ENCODE data around the gene MRPL10. TPM values are rescaled to one million over a fixed set of nuclear protein-coding genes. Genes with fewer than 3 reads are reported as not detected.

The MRPL10 gene
- total RNA-seq (2022; extraction: Qiagen RNA extraction): 90.4 to 118 TPM (median 92.1 TPM) in 5 replicates

GRCh38 chr17:47831003-47831933, at the start of gene MRPL10, which contains the start of gene LRRC46:
Gene MRPL10, minus strand, starts transcription at chr17:47831541. Its CDS starts 30 bp downstream, at chr17:47831511.
Gene LRRC46, plus strand, starts transcription at chr17:47831670. Its CDS starts 320 bp downstream, at chr17:47831990.

GRCh38 chr17:47850692-47851573, 19.6 kb upstream of the MRPL10 start, which contains the start of gene SP6:
Gene SP6, minus strand, starts transcription at chr17:47851163. Its CDS starts 2,734 bp downstream, at chr17:47848429.

GRCh38 chr17:47840742-47841487, 9.6 kb upstream of the MRPL10 start, which contains the start of gene SCRN2:
Gene SCRN2, minus strand, starts transcription at chr17:47841273. Its CDS starts 430 bp downstream, at chr17:47840843.

GRCh38 chr17:47821424-47822391, 9.6 kb downstream of the MRPL10 start, which contains the start of gene OSBPL7:
Gene OSBPL7, minus strand, starts transcription at chr17:47821794. Its CDS starts 1,516 bp downstream, at chr17:47820278.

Other genes with a start within 250 kb of the MRPL10 start
- 274 to 432 TPM (median 299 TPM) in 5 replicates for gene KPNB1, start 181.6 kb downstream of the MRPL10 start, total RNA-seq (2022; extraction: Qiagen RNA extraction)
- gene TBKBP1, start 137.4 kb downstream of the MRPL10 start, total RNA-seq (2022; extraction: Qiagen RNA extraction): 3.9 to 5.8 TPM (median 4.8 TPM) in 5 replicates
- 0.18 to 0.25 TPM (median 0.23 TPM) in 5 replicates for gene TBX21, start 98.3 kb downstream of the MRPL10 start, total RNA-seq (2022; extraction: Qiagen RNA extraction)
- 12.2 to 17.8 TPM (median 15.8 TPM) in 5 replicates for gene OSBPL7, start 9.7 kb downstream of the MRPL10 start, total RNA-seq (2022; extraction: Qiagen RNA extraction)
- 2.7 to 3.7 TPM (median 3.2 TPM) in 5 replicates for gene LRRC46, start 129 bp upstream of the MRPL10 start, total RNA-seq (2022; extraction: Qiagen RNA extraction)
- gene SCRN2, start 9.7 kb upstream of the MRPL10 start, total RNA-seq (2022; extraction: Qiagen RNA extraction): 31.9 to 40.2 TPM (median 38.2 TPM) in 5 replicates
- gene SP6, start 19.6 kb upstream of the MRPL10 start, total RNA-seq (2022; extraction: Qiagen RNA extraction): 7.6 to 7.8 TPM (median 7.7 TPM) in 5 replicates
- 17.8 to 19.3 TPM (median 18.3 TPM) in 5 replicates for gene SP2, start 64.7 kb upstream of the MRPL10 start, total RNA-seq (2022; extraction: Qiagen RNA extraction)
- gene PNPO, start 110.0 kb upstream of the MRPL10 start, total RNA-seq (2022; extraction: Qiagen RNA extraction): 24.0 to 27.5 TPM (median 24.5 TPM) in 5 replicates
- gene PRR15L, start 126.3 kb upstream of the MRPL10 start, total RNA-seq (2022; extraction: Qiagen RNA extraction): 3.1 to 3.9 TPM (median 3.5 TPM) in 5 replicates
- 99.9 to 126 TPM (median 107 TPM) in 5 replicates for gene CDK5RAP3, start 139.6 kb upstream of the MRPL10 start, total RNA-seq (2022; extraction: Qiagen RNA extraction)
- gene COPZ2, start 206.3 kb upstream of the MRPL10 start, total RNA-seq (2022; extraction: Qiagen RNA extraction): 12.0 to 20.8 TPM (median 16.8 TPM) in 5 replicates
- gene NFE2L1, start 216.8 kb upstream of the MRPL10 start, total RNA-seq (2022; extraction: Qiagen RNA extraction): 114 to 133 TPM (median 123 TPM) in 5 replicates